OCI-LY3 (cell line): ENCODE data around the gene CSPG4.

Experiments used
- EZH2phosphoT487 ChIP-seq: fragments of 200-600 bp; shearing (Covaris generic); IDR thresholded peaks from 2 replicates; pipeline ENCODE4 v1.6.1; 2018; ENCODE audit warnings: antibody characterized with exemption, mixed run types, low read depth
- TF ChIP-seq, protein P1 (sequence below): fragments of 200-600, 300-600 bp; sonication (generic); IDR thresholded peaks from 2 replicates; pipeline ENCODE4 v1.5.1; 2014; ENCODE audit warnings: antibody characterized with exemption, low read length, low read depth

DNA sequence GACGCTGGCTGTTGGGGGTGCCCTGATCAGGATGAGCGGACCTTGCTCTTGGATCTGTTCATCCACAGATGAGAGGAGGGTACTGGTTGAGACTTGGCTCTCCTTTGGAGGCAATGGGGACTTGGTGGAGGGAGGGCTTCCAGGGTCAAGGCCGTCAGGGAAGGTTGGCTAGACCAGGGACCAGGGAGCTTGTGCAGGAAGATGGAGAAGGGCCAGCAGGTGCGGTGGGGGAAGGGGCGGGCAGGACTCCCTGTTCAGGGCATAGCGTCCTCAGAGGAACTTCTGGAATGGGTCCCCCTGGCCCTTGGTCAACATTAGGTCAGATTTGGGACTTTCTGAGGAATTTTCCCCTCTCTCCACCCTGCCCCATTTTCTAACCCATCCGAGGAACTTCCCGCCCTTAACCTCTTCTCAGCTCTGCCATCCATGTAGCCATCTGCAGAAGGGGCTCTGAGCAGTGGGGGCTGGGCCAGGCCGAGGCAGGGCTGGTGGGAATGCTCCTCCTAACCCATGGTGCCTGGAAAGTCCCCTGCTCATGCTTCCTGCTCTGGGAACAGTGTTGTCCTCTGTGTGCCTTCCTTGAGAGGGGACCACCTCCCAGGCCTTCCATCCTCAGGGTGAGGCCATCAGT is 53.4 kb downstream of the CSPG4 start:
- TF ChIP-seq, protein P1, sequence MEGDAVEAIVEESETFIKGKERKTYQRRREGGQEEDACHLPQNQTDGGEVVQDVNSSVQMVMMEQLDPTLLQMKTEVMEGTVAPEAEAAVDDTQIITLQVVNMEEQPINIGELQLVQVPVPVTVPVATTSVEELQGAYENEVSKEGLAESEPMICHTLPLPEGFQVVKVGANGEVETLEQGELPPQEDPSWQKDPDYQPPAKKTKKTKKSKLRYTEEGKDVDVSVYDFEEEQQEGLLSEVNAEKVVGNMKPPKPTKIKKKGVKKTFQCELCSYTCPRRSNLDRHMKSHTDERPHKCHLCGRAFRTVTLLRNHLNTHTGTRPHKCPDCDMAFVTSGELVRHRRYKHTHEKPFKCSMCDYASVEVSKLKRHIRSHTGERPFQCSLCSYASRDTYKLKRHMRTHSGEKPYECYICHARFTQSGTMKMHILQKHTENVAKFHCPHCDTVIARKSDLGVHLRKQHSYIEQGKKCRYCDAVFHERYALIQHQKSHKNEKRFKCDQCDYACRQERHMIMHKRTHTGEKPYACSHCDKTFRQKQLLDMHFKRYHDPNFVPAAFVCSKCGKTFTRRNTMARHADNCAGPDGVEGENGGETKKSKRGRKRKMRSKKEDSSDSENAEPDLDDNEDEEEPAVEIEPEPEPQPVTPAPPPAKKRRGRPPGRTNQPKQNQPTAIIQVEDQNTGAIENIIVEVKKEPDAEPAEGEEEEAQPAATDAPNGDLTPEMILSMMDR, result no peak
- no peak for TF ChIP-seq EZH2phosphoT487
